Esophagus muscularis mucosa (tissue), 4 donors: Measurements from ENCODE around the gene POLR2E. TPM values are rescaled to one million over a fixed set of nuclear protein-coding genes. Genes with fewer than 3 reads are reported as not detected.
A peak's percentile ranks its signal among the peaks of the same experiment; 100 is the strongest.

ENCODE experiments used
- DNase-seq: peaks from one replicate; pipeline ENCODE4 v3.0.0-alpha.2; 2017; ENCODE audit errors: extremely low spot score
- H3K27ac ChIP-seq, 4 donors: fragments of 200-600 bp; sonication (generic); replicated peaks in 1 of 4; 1 replicate in 3 of 4; 2 replicates in 1 of 4; pipeline ENCODE4 v1.5.1; 2016 to 2019; ENCODE audit warnings: mild to moderate bottlenecking in 1 of 4
- H3K27me3 ChIP-seq, 4 donors: fragments of 200-600 bp; sonication (generic); one replicate each; pipeline versions ENCODE4 v1.5.1 to v1.6.0; 2016 to 2019
- H3K36me3 ChIP-seq, 4 donors: fragments of 200-600 bp; sonication (generic); one replicate each; pipeline ENCODE4 v1.5.1; 2016 to 2019
- H3K4me1 ChIP-seq, 4 donors: fragments of 200-600 bp; sonication (generic); one replicate each; pipeline ENCODE4 v1.5.1; 2016 to 2019
- H3K4me3 ChIP-seq, 4 donors: fragments of 200-600 bp; sonication (generic); 1 replicate in 2 of 4; 2 replicates in 2 of 4; pipeline ENCODE4 v1.5.1; 2016 to 2019; ENCODE audit warnings: mild to moderate bottlenecking in 4 of 4, moderate library complexity in 1 of 4
- H3K9me3 ChIP-seq, 4 donors: fragments of 200-600 bp; sonication (generic); 1 replicate in 3 of 4; 2 replicates in 1 of 4; pipeline ENCODE4 v1.5.1; 2016 to 2019
- EP300 ChIP-seq: sonication (generic); formaldehyde crosslinking; IDR thresholded peaks from one replicate; pipeline ENCODE4 v1.6.1; 2017; ENCODE audit warnings: antibody characterized with exemption
- POLR2A ChIP-seq: fragments of 450-650 bp; IDR thresholded peaks from one replicate; pipeline ENCODE4 v1.6.1; 2017; ENCODE audit warnings: antibody characterized with exemption, moderate library complexity, mild to moderate bottlenecking, low read depth
- POLR2AphosphoS5 ChIP-seq, 2 donors: sonication (generic); formaldehyde crosslinking; IDR thresholded peaks; one replicate each; pipeline ENCODE4 v1.6.1; 2017; ENCODE audit warnings: antibody characterized with exemption in 2 of 2
- WGBS: methylation state at CpG from one replicate; pipeline ENCODE4 v1.1.5; 2018; 5-methylcytosine and 5-hydroxymethylcytosine counted together
- intact Hi-C: fragments of 100-400 bp; cut with DNase I; formaldehyde crosslinking; loops from one replicate; pipeline ENCODE4 v1.15.1; 2023
- total RNA-seq, 4 donors: library from RNA; depleted of rRNA; stranded (reverse); fragments of >200 nt; gene quantifications; one replicate each; pipeline versions ENCODE4 v1.1.0 to v1.2.1, GENCODE V29; 2016
- TF ChIP-seq, protein P1 (sequence below), 3 experiments: fragments of 200-600 bp in 2 of 3; fragments of 450-650 bp in 1 of 3; sonication (generic) in 2 of 3; IDR thresholded peaks; one replicate each; pipeline ENCODE4 v1.5.1; 2017 to 2019; ENCODE audit warnings: antibody characterized with exemption in 3 of 3, mild to moderate bottlenecking in 2 of 3, moderate library complexity in 1 of 3

Gene POLR2E
- total RNA-seq, 4 donors from 2014 or later, result 96.8 to 198 (median 135) TPM

DNA sequence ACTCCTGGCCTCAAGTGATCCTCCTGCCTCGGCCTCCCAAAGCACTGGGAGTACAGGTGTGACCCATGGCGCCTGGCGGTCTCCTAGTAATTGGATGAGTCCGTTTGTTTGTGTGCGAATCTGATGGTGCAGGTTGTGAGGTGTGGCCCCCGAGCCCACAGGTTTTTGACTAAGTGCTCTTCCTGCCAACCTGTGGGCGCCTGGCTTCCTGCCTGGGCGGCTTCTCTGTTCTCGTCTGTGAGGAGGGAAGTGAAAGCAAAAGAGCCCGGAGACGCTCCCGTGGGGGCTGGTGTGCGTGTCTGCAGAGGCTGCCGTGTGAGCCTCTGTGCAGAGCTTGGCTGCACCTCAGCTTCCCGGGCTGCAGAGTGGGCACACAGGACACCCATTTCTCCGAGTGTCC is 18.2 kb downstream of the POLR2E start:
- no peaks in the 10 kb centered on the region for H3K9me3 ChIP-seq
- H3K4me3 ChIP-seq, result no peak overlapping the region
- intact Hi-C loops, result no loop called here
- no peak overlapping the region for H3K27ac ChIP-seq
- H3K27me3 ChIP-seq, result peaks cover 0 to 34% (median 0%) of the 10 kb centered on the region in 4 donors
- H3K4me1 ChIP-seq, result peaks cover 5 to 11% (median 8%) of the 10 kb centered on the region in 4 donors
- no peaks in the 10 kb centered on the region for H3K36me3 ChIP-seq
- WGBS, result 69% methylated on average over 16 of the region's 16 CpGs
- TF ChIP-seq POLR2A (no peak), POLR2AphosphoS5 (IDR thresholded peaks at IDR 0.05) (no peak), EP300 (no peak)
- TF ChIP-seq, protein P1, sequence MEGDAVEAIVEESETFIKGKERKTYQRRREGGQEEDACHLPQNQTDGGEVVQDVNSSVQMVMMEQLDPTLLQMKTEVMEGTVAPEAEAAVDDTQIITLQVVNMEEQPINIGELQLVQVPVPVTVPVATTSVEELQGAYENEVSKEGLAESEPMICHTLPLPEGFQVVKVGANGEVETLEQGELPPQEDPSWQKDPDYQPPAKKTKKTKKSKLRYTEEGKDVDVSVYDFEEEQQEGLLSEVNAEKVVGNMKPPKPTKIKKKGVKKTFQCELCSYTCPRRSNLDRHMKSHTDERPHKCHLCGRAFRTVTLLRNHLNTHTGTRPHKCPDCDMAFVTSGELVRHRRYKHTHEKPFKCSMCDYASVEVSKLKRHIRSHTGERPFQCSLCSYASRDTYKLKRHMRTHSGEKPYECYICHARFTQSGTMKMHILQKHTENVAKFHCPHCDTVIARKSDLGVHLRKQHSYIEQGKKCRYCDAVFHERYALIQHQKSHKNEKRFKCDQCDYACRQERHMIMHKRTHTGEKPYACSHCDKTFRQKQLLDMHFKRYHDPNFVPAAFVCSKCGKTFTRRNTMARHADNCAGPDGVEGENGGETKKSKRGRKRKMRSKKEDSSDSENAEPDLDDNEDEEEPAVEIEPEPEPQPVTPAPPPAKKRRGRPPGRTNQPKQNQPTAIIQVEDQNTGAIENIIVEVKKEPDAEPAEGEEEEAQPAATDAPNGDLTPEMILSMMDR (IDR thresholded peaks at IDR 0.05), result no peak
- DNase-seq, result no peak

DNA sequence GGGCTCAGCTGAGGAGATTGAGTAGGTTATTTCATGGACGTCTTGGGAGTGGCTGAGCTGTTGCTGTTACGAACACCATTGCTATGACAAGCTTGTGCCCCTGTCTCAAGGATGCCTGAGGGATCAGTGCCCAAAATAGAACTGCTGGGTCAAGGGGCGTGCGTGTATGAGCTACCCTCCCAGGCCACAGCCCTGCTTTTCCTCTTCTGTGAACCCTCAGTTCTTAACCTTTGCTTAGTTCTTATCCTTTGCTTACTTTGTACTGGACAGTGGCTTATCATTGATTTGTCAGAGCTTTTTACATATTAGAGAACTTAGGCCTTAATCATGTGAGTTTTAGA is 19.2 kb downstream of the POLR2E start:
- peaks cover 2 to 36% (median 4%) of the 10 kb centered on the region in 4 donors for H3K27me3 ChIP-seq
- H3K27ac ChIP-seq, result no peak overlapping the region
- intact Hi-C loops, result no loop called here
- no peaks in the 10 kb centered on the region for H3K9me3 ChIP-seq
- 88% methylated on average over 4 of the region's 4 CpGs for WGBS
- no peak for DNase-seq
- peaks cover 4 to 15% (median 11%) of the 10 kb centered on the region in 4 donors for H3K4me1 ChIP-seq
- no peak for TF ChIP-seq EP300
- TF ChIP-seq POLR2A, result no peak
- TF ChIP-seq, protein P1 (IDR thresholded peaks at IDR 0.05), result no peak
- no peak for TF ChIP-seq POLR2AphosphoS5 (IDR thresholded peaks at IDR 0.05)
- H3K4me3 ChIP-seq, result no peak overlapping the region
- H3K36me3 ChIP-seq, result no peaks in the 10 kb centered on the region

DNA sequence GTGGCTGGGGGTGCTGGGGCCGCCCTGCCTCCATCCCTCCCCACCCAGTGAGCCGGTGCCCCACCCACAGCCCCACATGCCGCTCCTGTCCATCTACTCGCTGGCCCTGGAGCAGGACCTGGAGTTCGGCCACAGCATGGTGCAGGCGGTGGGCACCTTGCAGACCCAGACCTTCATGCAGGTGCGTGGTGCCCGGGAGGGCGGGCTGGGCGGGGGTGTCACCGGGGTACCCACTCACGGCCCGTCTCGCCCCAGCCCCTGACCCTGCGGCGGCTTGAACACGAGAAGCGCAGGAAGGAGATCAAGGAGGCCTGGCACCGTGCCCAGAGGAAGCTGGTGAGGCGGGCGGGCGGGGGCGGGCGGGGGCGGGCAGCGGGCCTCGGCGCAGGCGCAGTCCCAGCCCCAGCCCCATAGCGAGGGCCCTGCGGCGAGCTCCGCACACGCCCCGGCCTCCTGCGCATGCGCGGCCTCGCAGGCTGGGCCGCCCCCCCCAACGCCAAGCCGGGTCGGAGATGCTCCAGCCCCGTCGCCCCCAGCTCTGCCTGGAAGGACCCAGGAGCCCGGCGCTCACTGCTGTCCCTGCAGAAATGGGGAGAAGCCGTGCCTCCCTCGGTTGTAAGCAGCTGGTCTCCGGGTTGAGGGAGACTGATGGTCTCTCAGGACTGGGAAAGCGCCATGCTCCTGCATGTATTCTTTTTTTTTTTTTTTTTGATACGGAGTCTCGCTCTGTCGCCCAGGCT is 20.5 kb downstream of the POLR2E start:
- H3K4me3 ChIP-seq, result peak overlapping the region in 3 of 4 donors; percentile 20 to 46 (median 27)
- 72% methylated on average over 16 of the region's 54 CpGs for WGBS
- H3K27ac ChIP-seq, result no peak overlapping the region
- no peak for TF ChIP-seq EP300
- no peak for TF ChIP-seq POLR2AphosphoS5 (IDR thresholded peaks at IDR 0.05)
- TF ChIP-seq POLR2A, result no peak
- TF ChIP-seq, protein P1 (IDR thresholded peaks at IDR 0.05), result no peak
- H3K4me1 ChIP-seq, result peaks cover 4 to 24% (median 18%) of the 10 kb centered on the region in 4 donors
- DNase-seq, result peak; percentile 94
- no peaks in the 10 kb centered on the region for H3K36me3 ChIP-seq
- H3K27me3 ChIP-seq, result peaks cover 4 to 49% (median 12%) of the 10 kb centered on the region in 4 donors
- intact Hi-C loops, result no loop called here
- H3K9me3 ChIP-seq, result no peaks in the 10 kb centered on the region

DNA sequence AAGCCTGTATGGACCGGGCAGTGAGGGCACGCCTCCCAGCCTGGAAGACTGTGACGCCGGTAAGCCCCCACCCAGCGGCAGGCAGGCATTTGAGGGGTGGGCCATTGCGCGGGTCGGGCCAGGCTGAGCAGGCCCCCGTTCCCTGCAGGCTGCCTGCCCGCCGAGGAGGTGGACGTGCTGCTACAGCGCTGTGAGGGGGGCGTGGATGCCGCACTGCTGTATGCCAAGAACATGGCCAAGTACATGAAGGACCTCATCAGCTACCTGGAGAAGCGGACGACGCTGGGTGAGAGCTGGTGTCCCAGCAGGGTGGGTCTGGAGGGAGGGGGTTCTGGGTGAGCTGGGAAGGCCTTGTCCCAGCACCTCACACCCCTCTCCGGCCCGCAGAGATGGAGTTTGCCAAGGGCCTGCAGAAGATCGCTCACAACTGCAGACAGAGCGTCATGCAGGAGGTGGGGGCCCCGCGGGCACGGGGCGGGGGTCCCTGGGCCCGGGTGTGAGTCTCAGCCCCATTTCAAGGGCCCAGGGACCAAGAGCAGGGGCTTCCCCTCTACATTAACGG is 21.1 kb downstream of the POLR2E start:
- H3K36me3 ChIP-seq, result no peaks in the 10 kb centered on the region
- no peak for DNase-seq
- TF ChIP-seq POLR2A (no peak), EP300 (no peak), POLR2AphosphoS5 (IDR thresholded peaks at IDR 0.05) (no peak)
- TF ChIP-seq, protein P1 (IDR thresholded peaks at IDR 0.05), result no peak
- intact Hi-C loops, result no loop called here
- peak overlapping the region in 3 of 4 donors; percentile 20 to 46 (median 27) for H3K4me3 ChIP-seq
- no peaks in the 10 kb centered on the region for H3K9me3 ChIP-seq
- peaks cover 7 to 30% (median 24%) of the 10 kb centered on the region in 4 donors for H3K4me1 ChIP-seq
- H3K27me3 ChIP-seq, result peaks cover 8 to 56% (median 16%) of the 10 kb centered on the region in 4 donors
- H3K27ac ChIP-seq, result no peak overlapping the region
- 85% methylated on average over 18 of the region's 28 CpGs for WGBS
